A549 (cell line): ENCODE data around the gene NOP9. TPM values are rescaled to one million over a fixed set of nuclear protein-coding genes. Genes with fewer than 3 reads are reported as not detected.

Source experiments
- ATAC-seq, 2 experiments: fragments of 200-7000 bp in 1 of 2; fragments of >200 bp in 1 of 2; cut with Nextera tagmentation in 1 of 2; cut with Tn5 transposase in 1 of 2; 3 replicates each; pipeline versions ENCODE4 v1.8.0 to v1.9.1; 2018 to 2020; ENCODE audit warnings: mild to moderate bottlenecking in 1 of 2, moderate library complexity in 1 of 2
- CTCF ChIA-PET: fragments of 300-600 bp; sonication (Branson Sonifier 250); formaldehyde crosslinking; extraction: SDS; loops from one replicate; lab custom pipeline; 2021; ENCODE audit warnings: antibody characterized with exemption, inconsistent platforms; lab: Yijun Ruan, JAX
- POLR2A ChIA-PET: fragments of 350-600 bp; formaldehyde crosslinking; extraction: SDS; loops from one replicate; lab custom pipeline; 2021; ENCODE audit warnings: antibody characterized with exemption, inconsistent platforms; lab: Yijun Ruan, JAX
- DNase-seq, 2 experiments: peaks; one replicate each; pipeline versions ENCODE4 v3.0.0 to v3.0.0-alpha.2; 2011 to 2016; ENCODE audit warnings: low read depth in 1 of 2, low spot score in 1 of 2
- FAIRE-seq: peaks from 2 replicates; lab custom pipeline; 2011; peaks lifted over from hg19 to GRCh38; lab: Jason Lieb, UNC
- H3K27ac ChIP-seq, 2 experiments: fragments of >200 bp; sonication (Bioruptor Twin); formaldehyde crosslinking; 3 replicates each; pipeline ENCODE4 v1.5.1; 2016 to 2017
- H3K4me1 ChIP-seq: fragments of >200 bp; sonication (Bioruptor Twin); formaldehyde crosslinking; 3 replicates; pipeline ENCODE4 v1.6.1; 2016
- H3K4me2 ChIP-seq: fragments of >200 bp; sonication (Bioruptor Twin); formaldehyde crosslinking; 3 replicates; pipeline ENCODE4 v1.6.1; 2016
- H3K4me3 ChIP-seq: fragments of >200 bp; sonication (Bioruptor Twin); formaldehyde crosslinking; 3 replicates; pipeline ENCODE4 v1.5.1; 2016
- H3K9me3 ChIP-seq: fragments of >200 bp; sonication (Bioruptor Twin); formaldehyde crosslinking; 3 replicates; pipeline ENCODE4 v1.6.1; 2016
- E2F6 ChIP-seq: IDR thresholded peaks from 2 replicates; pipeline ENCODE4 v1.6.1; 2012; ENCODE audit warnings: low read depth, borderline replicate concordance
- FOSB ChIP-seq: fragments of 250-450 bp; sonication (Bioruptor Pico); IDR thresholded peaks from 2 replicates; pipeline ENCODE4 v1.5.0; 2020; ENCODE audit warnings: mild to moderate bottlenecking, moderate library complexity
- GATA3 ChIP-seq: IDR thresholded peaks from 2 replicates; pipeline ENCODE4 v1.6.1; 2012; ENCODE audit warnings: borderline replicate concordance
- HEYL ChIP-seq: fragments of 250-450 bp; sonication (Bioruptor Pico); IDR thresholded peaks from 2 replicates; pipeline ENCODE4 v1.8.0; 2021; ENCODE audit warnings: mild to moderate bottlenecking, moderate library complexity
- HMGXB4 ChIP-seq: fragments of 250-450 bp; sonication (Bioruptor Pico); IDR thresholded peaks from 2 replicates; pipeline ENCODE4 v1.5.0; 2021; ENCODE audit warnings: mild to moderate bottlenecking, moderate library complexity, borderline replicate concordance
- HOXA7 ChIP-seq: fragments of 250-450 bp; sonication (Bioruptor Pico); IDR thresholded peaks from 2 replicates; pipeline ENCODE4 v1.5.0; 2020; ENCODE audit warnings: mild to moderate bottlenecking, moderate library complexity
- MAFK ChIP-seq: fragments of 450-650 bp; IDR thresholded peaks from 2 replicates; pipeline ENCODE4 v1.6.1; 2014; ENCODE audit not compliant: partially characterized antibody
- POLR2AphosphoS2 ChIP-seq: conservative IDR thresholded peaks from 2 replicates; pipeline ENCODE4 v1.6.1; 2012; ENCODE audit warnings: low read length, improper control_type of control experiment, inconsistent platforms
- RNF2 ChIP-seq: fragments of 200-600 bp; sonication (generic); IDR thresholded peaks from 2 replicates; pipeline ENCODE4 v1.6.1; 2016; ENCODE audit warnings: low read depth, mild to moderate bottlenecking, antibody characterized with exemption, moderate library complexity, borderline replicate concordance
- SMC3 ChIP-seq: fragments of >200 bp; sonication (Bioruptor Twin); formaldehyde crosslinking; IDR thresholded peaks from 3 replicates; pipeline ENCODE4 v1.6.1; 2018; ENCODE audit warnings: inconsistent platforms
- USF2 ChIP-seq: fragments of 450-650 bp; IDR thresholded peaks from 2 replicates; pipeline ENCODE4 v1.6.1; 2014; ENCODE audit warnings: antibody characterized with exemption
- WGBS: methylation state at CpG from one replicate; pipeline ENCODE4 v1.1.6; 2017; ENCODE audit errors: missing lambda C conversion rate; 5-methylcytosine and 5-hydroxymethylcytosine counted together
- polyA plus RNA-seq, 4 experiments: library from polyadenylated mRNA; depleted of rRNA in 3 of 4; stranded (reverse); fragments of >200 nt; fragmentation: RNase III in 1 of 4; extraction: RNeasy Plus Mini Kit Qiagen cat#74134 plus additional on column Dnase treatment in 1 of 4; gene quantifications; 2 replicates in 3 of 4; 3 replicates in 1 of 4; pipeline ENCODE4 v1.2.3, GENCODE V29; 2011 to 2017
- TF ChIP-seq, protein P1 (sequence below): fragments of >200 bp; sonication (Bioruptor Twin); formaldehyde crosslinking; IDR thresholded peaks from 2 replicates; pipeline ENCODE4 v1.6.1; 2016
- TF ChIP-seq, protein P2 (sequence below): fragments of 250-450 bp; sonication (Bioruptor Pico); IDR thresholded peaks from 2 replicates; pipeline ENCODE4 v1.5.0; 2020; ENCODE audit warnings: low read depth, mild to moderate bottlenecking, moderate library complexity

Gene NOP9
- polyA plus RNA-seq, 2 of the 4 experiments (the other 2 are of a cell fraction), result 16.5 to 24.5 TPM

- POLR2A ChIA-PET, result interaction anchor here (1.1 to 3.4 kb wide), 6 partner anchors 8 to 133 kb away, joined by 4 to 53 read pairs (median 6); partner anchors contain the start of genes CHMP4A, RABGGTA and TINF2
These were observed 777 bp upstream of the NOP9 start for GRCh38 chr14:24298892-24299254.

DNA sequence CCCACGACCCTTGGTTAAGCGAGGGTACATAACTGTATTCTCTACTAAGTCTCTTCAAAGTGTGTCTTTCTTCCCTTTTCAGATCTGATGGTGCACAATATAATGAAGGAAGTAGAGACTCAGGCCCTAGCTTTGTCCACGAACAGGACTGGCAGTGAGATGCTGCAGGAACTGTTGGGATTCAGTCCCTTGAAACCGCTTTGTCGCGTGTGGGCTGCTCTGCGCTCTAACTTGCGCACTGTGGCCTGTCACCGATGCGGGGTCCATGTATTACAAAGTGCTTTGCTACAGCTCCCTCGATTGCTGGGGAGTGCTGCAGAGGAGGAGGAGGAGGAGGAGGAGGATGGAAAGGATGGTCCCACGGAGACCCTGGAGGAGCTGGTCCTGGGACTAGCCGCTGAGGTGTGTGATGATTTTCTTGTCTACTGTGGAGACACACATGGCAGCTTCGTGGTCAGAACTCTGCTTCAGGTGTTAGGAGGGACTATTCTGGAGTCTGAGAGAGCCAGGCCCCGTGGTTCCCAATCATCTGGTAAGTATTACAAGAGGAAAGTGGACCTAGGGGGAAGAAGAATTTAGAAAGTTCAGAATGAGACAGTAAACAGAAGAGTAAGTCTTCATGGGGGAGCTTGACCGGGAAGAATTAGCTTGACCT is 803 bp downstream of the NOP9 start:
- CTCF ChIA-PET, result interaction anchor here (1.7 to 46.6 kb wide), 7 partner anchors 10 to 130 kb away, joined by 4 to 1142 read pairs (median 135); partner anchors contain the start of genes CBLN3, CIDEB, KHNYN and LTB4R
- H3K9me3 ChIP-seq, result no peaks in the 10 kb centered on the region
- DNase-seq (no peak), FAIRE-seq (no peak), ATAC-seq (no peak)
- POLR2A ChIA-PET, result interaction anchor here (1.0 to 3.4 kb wide), 5 partner anchors 8 to 131 kb away, joined by 5 to 53 read pairs (median 9); partner anchors contain the start of genes CIDEB, KHNYN, RABGGTA and TINF2
- TF ChIP-seq SMC3 (no peak), FOSB (CRISPR knock-in tag) (no peak), HEYL (CRISPR knock-in tag) (no peak), MAFK (no peak)
- TF ChIP-seq, protein P1, sequence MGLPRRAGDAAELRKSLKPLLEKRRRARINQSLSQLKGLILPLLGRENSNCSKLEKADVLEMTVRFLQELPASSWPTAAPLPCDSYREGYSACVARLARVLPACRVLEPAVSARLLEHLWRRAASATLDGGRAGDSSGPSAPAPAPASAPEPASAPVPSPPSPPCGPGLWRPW, result no peak
- H3K4me3 ChIP-seq, result peak overlapping the region; percentile 81
- peak overlapping the region; percentile 81 for H3K4me2 ChIP-seq
- H3K4me1 ChIP-seq, result peaks cover 15% of the 10 kb centered on the region; the same call in 2 of the 3 replicates
- WGBS, result 48% methylated on average over 16 of the region's 16 CpGs
- peak overlapping the region; percentile 82 to 92 for H3K27ac ChIP-seq

More at GRCh38 chr14:24298892-24299254, 777 bp upstream of the NOP9 start:
- TF ChIP-seq E2F6 (0 out of 2 replicates have a peak, but pooled peaks have one; percentile 51), POLR2AphosphoS2 (no peak)
- Histone ChIP-seq H3K4me1 (peaks cover 15% of the 10 kb centered on the region; the same call in 2 of the 3 replicates), H3K9me3 (no peaks in the 10 kb centered on the region), H3K4me2 (peak overlapping the region; percentile 81), H3K27ac (peak overlapping the region; percentile 82 to 92), H3K4me3 (peak overlapping the region; percentile 81)
- peak; percentile 42 to 60 for DNase-seq
- CTCF ChIA-PET, result interaction anchor here (0.9 to 46.6 kb wide), 7 partner anchors 12 to 131 kb away, joined by 3 to 1142 read pairs (median 135); partner anchors contain the start of genes CBLN3, CIDEB, KHNYN and LTB4R
- ATAC-seq, result peak; percentile 60 to 69
- WGBS, result 35% methylated on average over 7 of the region's 7 CpGs
- FAIRE-seq, result no peak

- ChIA-PET CTCF (interaction anchor here (1.2 to 46.6 kb wide), 5 partner anchors 8 to 126 kb away, joined by 3 to 1142 read pairs (median 469); partner anchors contain the start of genes CBLN3, KHNYN, LTB4R and RABGGTA), POLR2A (no interaction called here)
- no peak overlapping the region for H3K4me2 ChIP-seq
- H3K4me3 ChIP-seq, result no peak overlapping the region
- peaks cover 25% of the 10 kb centered on the region for H3K4me1 ChIP-seq
- TF ChIP-seq, protein P2, sequence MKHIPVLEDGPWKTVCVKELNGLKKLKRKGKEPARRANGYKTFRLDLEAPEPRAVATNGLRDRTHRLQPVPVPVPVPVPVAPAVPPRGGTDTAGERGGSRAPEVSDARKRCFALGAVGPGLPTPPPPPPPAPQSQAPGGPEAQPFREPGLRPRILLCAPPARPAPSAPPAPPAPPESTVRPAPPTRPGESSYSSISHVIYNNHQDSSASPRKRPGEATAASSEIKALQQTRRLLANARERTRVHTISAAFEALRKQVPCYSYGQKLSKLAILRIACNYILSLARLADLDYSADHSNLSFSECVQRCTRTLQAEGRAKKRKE, result no peak
- TF ChIP-seq HMGXB4 (CRISPR knock-in tag), result no peak
- TF ChIP-seq, protein P1, result no peak
- TF ChIP-seq GATA3, result no peak
- TF ChIP-seq HOXA7 (CRISPR knock-in tag), result no peak
- no peak for TF ChIP-seq RNF2
- TF ChIP-seq USF2, result no peak
- no peaks in the 10 kb centered on the region for H3K9me3 ChIP-seq
- FAIRE-seq, result no peak
- DNase-seq, result no peak
- H3K27ac ChIP-seq, result no peak overlapping the region
- 96% methylated on average over 11 of the region's 11 CpGs for WGBS
- ATAC-seq, result no peak
These were observed 4.4 kb downstream of the NOP9 start for GRCh38 chr14:24304019-24304387.
